ENCODE results near the gene TSGA10.
A peak's percentile ranks its signal among the peaks of the same experiment; 100 is the strongest.
"Not testable (repeated sequence)": the region's sequence is repeated elsewhere in the genome, so short reads cannot be mapped to it uniquely, and the experiment has no call there.

TSGA10 gene

GRCh38 chr2:99153921-99154604 lies 679 bp downstream of the TSGA10 start:
- DNase-seq, result peak; percentile 1

- DNase-seq, result no peak
Measured at GRCh38 chr2:99152199-99152895, 2.4 kb downstream of the TSGA10 start.

- DNase-seq, result no peak
Measured at GRCh38 chr2:99150706-99151105, 4.0 kb downstream of the TSGA10 start.

GRCh38 chr2:99141110-99142108 lies 13.3 kb downstream of the TSGA10 start, which contains the start of gene C2orf15:
TSS of gene C2orf15 (plus strand) at chr2:99141707. CDS start at chr2:99150559, 8,852 bp downstream.
- peak; percentile 95 for DNase-seq

DNA sequence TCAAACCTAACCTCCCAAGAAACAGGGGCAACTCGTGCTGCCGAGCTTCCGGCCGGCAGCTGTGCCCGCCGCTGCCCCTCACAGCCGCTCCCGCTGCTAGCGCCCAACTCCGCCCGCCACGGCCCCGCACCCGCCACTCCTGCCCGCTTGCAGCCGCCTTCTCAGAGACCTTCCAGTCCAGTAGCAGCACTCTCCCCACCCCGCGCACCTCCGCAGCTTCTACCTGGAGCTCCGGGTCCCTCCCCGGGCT lies 14.0 kb downstream of the TSGA10 start:
- no peak for DNase-seq

GRCh38 chr2:99140056-99140859 lies 14.5 kb downstream of the TSGA10 start:
- no peak for DNase-seq

DNA sequence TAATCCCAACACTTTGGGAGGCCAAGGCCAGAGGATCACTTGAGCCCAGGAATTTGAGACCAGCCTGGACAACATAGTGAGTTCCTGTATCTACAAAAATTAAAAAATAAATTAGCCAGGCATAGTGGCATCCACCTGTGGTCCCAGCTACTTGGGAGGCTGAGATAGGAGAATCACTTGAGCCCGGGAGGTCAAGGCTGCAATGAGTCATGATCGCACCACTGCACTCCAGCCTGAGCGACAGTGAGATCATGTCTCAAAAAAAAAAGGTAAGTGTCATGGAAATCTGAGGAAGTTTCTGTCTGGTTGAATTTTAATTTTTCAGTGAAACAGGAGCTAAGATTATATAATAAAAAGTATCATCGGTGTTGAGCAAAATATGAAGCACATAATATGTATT lies 15.7 kb downstream of the TSGA10 start:
- DNase-seq, result no peak

DNA sequence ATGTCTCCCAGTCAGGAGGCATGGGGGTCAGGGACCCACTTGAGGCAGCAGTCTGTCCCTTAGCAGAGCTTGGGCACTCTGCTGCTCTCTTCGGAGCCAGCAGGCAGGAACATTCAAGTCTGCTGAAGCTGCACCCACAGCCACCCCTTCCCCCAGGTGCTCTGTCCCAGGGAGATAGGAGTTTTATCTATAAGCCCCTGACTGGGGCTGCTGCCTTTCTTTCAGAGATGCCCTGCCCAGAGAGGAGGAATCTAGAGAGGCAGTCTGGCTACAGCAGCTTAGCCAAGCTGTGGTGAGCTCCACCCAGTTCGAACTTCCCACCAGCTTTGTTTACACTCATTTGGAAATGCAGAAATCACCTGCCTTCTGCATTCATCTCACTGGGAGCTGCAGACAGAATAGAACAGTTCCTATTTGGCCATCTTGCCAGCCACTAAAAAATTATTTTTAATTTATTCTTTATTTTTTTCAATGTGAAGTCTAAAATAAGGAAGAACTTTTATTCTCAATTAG lies 19.6 kb downstream of the TSGA10 start:
- not testable (repeated sequence) for DNase-seq

DNA sequence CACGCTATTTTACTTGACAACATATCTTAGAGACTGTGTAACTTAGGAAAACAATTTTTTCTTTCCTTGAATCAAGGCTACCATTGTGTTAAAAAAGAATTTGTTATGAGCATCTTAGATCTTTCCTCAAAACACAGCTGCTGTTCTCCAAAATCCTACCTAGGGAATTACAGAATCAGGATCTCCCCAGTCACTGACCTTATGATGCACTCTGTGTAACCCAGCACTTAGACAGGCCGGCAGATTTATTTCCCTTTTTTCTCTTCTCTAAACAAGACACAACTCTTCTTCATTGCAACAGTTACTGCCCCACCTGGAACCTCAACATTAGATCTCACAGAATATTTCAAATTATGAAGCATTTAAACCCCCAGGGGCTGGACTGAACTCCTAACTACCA lies 26.8 kb downstream of the TSGA10 start:
- no peak for DNase-seq

DNA sequence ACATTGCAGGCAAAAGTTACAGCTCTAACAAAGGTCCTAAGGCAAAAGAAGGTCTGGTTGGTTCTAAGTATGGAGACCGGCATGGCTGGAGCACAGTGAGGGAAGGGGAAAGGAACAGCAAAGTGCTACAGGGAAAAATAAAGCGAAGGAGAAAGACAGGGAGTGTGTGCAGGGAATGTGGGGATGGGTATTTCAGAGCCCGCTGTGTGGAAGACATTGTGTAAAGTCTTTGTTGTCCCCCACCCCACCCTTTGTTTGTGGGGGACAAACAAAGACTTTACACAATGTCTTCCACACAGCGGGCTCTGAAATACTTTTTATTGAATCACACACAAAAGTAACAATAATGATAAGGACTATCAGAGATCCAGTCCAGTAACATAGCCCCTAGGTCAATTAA lies 42.1 kb downstream of the TSGA10 start:
- no peak for DNase-seq

GRCh38 chr2:99111945-99112344 lies 42.8 kb downstream of the TSGA10 start:
- DNase-seq, result no peak

DNA sequence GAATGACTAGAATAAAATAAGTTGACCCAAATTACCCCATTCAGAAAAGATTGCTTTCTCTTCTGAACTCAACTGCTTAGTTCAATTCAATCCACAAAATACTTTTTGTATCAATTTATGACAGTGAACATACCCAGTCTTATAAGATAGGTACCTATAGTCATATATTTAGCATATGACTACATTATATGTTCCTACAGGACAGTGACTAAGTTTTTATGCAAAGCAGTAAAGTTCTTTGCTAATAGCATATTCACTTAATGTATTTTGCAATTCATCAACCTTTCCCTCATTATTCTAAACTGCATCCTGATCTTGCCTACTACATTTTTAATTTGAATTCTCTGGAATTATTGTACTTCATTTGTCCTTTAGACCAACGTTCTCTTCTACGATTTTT lies 43.5 kb downstream of the TSGA10 start:
- no peak for DNase-seq

GRCh38 chr2:99106913-99107312 lies 47.8 kb downstream of the TSGA10 start:
- no peak for DNase-seq

DNA sequence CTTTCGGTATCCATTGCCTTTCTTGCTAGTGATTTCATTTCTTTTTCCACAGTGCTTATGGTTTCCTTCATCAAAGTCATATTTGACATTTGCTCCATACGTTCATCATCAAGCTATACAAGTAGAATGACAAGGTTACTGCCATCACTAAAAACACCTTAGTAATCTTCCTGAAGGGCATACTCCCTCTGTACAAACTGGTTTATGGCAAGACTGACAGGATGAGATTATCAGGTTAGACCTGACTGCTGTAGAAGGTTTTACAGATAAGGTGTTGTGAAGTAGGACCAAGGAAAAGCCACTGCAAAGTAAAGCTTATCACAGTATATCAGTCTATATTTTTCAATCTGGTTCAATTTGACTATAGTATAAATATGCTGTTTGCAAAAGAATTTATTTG lies 50.7 kb downstream of the TSGA10 start:
- no peak for DNase-seq

DNA sequence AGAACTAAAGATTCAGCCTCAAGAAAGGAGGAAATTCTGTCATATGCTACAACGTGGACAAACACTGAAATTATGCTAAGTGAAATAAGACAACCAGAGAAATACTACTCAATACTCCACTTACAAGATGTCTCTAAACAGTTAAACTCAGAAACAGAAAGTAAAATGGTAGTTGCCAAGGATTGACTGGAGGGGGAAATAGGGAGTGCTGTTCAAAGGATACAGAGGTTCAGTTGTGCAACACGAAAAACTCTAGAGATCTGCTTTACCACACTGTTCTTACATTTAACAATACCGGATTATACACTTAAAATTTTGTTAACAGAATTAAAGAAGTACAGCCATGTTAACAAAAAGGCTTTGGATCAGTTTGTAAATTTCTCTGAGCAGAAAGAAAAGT lies 53.0 kb downstream of the TSGA10 start:
- DNase-seq, result no peak

DNA sequence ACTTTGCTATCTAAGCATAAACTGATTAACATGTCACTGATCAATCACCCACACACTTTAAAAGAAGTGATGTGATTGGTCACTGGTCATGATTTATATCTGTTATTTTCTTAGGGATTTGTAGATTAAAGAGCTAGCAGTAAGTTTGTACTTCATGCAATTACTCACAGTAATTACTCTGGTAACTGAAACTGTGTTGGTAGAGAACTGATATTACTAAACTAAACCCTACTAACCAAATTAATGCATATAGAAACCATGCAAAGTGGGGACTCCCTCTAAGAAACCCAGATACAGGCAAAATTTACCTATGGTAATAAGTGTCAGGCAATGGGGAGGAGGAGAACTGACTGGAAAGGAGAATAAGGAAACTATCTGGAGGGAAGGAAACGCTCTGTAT lies 58.0 kb downstream of the TSGA10 start:
- no peak for DNase-seq

DNA sequence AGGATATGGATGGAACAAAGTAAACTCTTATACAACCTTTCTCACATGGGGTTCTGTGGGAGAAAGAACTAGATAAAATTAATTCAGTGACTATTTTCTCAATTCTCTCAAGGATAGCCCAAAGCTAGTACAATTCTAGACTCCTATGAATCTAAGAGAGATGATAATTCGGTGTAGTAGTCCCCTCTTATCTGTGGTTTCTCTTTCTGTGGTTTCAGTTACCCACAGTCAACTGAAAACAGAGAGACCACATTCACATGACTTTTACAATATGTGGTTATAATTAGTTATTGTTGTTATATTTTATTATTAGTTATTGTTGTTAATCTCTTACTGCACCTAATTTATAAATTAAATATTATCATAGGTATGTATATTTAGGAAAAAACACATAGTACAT lies 66.7 kb downstream of the TSGA10 start:
- no peak for DNase-seq

GRCh38 chr2:99086385-99086784 lies 68.4 kb downstream of the TSGA10 start:
- DNase-seq, result no peak

DNA sequence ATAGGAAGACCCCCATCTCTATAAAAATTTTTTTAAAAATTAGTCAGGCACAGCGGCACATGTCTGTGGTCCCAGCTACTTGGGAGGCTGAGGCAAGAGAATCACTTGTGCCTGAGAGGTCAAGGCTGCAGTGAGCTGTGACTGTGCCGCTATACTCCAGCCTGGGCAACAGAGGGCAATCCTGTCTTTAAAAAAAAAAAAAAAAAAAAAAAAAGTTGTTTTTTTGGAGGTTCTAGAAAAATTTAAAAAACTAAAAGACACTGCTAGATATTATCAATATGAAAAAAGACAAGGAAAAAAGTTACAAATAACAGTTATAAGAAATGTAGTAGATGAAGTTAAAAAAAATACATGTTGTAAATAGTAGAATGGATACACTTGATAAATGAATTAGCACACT lies 69.3 kb downstream of the TSGA10 start:
- no peak for DNase-seq

- no peak for DNase-seq
Measured at GRCh38 chr2:99084256-99084655, 70.5 kb downstream of the TSGA10 start.

DNA sequence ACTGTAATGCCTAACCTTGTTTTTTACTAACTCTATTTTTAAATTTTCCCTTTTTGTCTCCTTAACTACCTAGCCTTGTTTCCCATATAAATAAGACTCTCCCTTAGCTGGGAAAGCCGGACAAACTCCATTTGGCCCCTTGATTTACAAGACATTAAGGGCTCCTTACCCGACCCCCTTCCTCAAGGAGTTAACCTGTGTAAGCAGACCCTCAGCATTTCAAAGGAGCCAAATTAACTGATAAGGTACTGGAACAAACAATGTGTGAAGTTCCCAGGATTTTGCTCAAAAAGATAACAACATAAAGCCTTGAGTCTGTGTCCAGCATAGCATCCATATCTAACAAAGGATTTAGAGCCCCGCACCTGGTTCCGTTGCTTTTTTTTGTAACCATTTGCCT lies 72.9 kb downstream of the TSGA10 start:
- DNase-seq, result no peak

- no peak for DNase-seq
Measured at GRCh38 chr2:99079226-99079625, 75.5 kb downstream of the TSGA10 start.

GRCh38 chr2:99072551-99072950 lies 82.2 kb downstream of the TSGA10 start:
- DNase-seq, result no peak
